Testis (tissue), 3 donors: Measurements from ENCODE around the gene CUEDC1. TPM values are rescaled to one million over a fixed set of nuclear protein-coding genes. Genes with fewer than 3 reads are reported as not detected.

Source experiments
- DNase-seq: peaks from one replicate; pipeline ENCODE4 v3.0.0-alpha.2; 2019
- H3K27ac ChIP-seq, 2 donors: fragments of 200-600 bp; sonication (generic); one replicate each; pipeline ENCODE4 v1.5.1; 2019
- H3K27me3 ChIP-seq: fragments of 200-600 bp; sonication (generic); one replicate; pipeline ENCODE4 v1.5.1; 2019
- H3K36me3 ChIP-seq: fragments of 200-600 bp; sonication (generic); one replicate; pipeline ENCODE4 v1.5.1; 2017; ENCODE audit warnings: low read depth; ENCODE audit errors: missing control alignments
- H3K4me1 ChIP-seq: fragments of 200-600 bp; sonication (generic); one replicate; pipeline ENCODE4 v1.5.1; 2019
- H3K4me3 ChIP-seq, 2 donors: fragments of 200-600 bp; sonication (generic); one replicate each; pipeline ENCODE4 v1.5.1; 2017 to 2019
- H3K9me3 ChIP-seq: fragments of 200-600 bp; sonication (generic); one replicate; pipeline ENCODE4 v1.5.1; 2017
- CTCF ChIP-seq, 3 experiments: fragments of 450-650 bp in 2 of 3; fragments of 200-600 bp in 1 of 3; sonication (generic) in 1 of 3; IDR thresholded peaks; one replicate each; pipeline ENCODE4 v1.5.1; 2016 to 2019; ENCODE audit warnings: antibody characterized with exemption in 3 of 3, mild to moderate bottlenecking in 2 of 3, moderate library complexity in 1 of 3
- POLR2A ChIP-seq: fragments of 450-650 bp; IDR thresholded peaks from one replicate; pipeline ENCODE4 v1.6.1; 2017; ENCODE audit warnings: antibody characterized with exemption, mild to moderate bottlenecking, moderate library complexity
- WGBS, 2 donors: methylation state at CpG; one replicate each; pipeline ENCODE4 v1.1.5; 2018; 5-methylcytosine and 5-hydroxymethylcytosine counted together
- intact Hi-C: fragments of 100-400 bp; cut with DNase I; formaldehyde crosslinking; loops from one replicate; pipeline ENCODE4 v1.15.1; 2023; ENCODE audit warnings: low total_unique reads
- polyA plus RNA-seq: library from polyadenylated mRNA; stranded (reverse); fragments of 350-450 nt; fragmentation: Illumina TruSeq; extraction: RNeasy Lipid Tissue Mini Kit (QIAGEN cat#74804); gene quantifications from one replicate; pipeline ENCODE4 v1.2.3, GENCODE V29; 2014; ENCODE audit warnings: low read depth, low replicate concordance; ENCODE audit not compliant: insufficient read depth
- total RNA-seq, 2 donors: library from RNA; depleted of rRNA; stranded (reverse); fragments of >200 nt; gene quantifications; one replicate each; pipeline ENCODE4 v1.2.3, GENCODE V29; 2016

CUEDC1 gene
- total and polyA plus RNA-seq, 3 donors from 2014 or later: 6.5 to 13.3 (median 8.6) TPM

GRCh38 chr17:57842280-57842679, 112.9 kb downstream of the CUEDC1 start:
- Histone ChIP-seq H3K4me1 (no peaks in the 10 kb centered on the region), H3K36me3 (no peaks in the 10 kb centered on the region), H3K27me3 (no peaks in the 10 kb centered on the region), H3K27ac (no peak overlapping the region), H3K9me3 (no peaks in the 10 kb centered on the region), H3K4me3 (no peak overlapping the region)
- intact Hi-C loops: no loop called here
- TF ChIP-seq POLR2A: no peak
- no peak for DNase-seq
- WGBS, 2 donors: 62 to 92% methylated on average over 1 of the region's 1 CpG

GRCh38 chr17:57839571-57839923, 115.7 kb downstream of the CUEDC1 start:
- no peaks in the 10 kb centered on the region for H3K36me3 ChIP-seq
- TF ChIP-seq CTCF (IDR thresholded peaks at IDR 0.05) (no peak), POLR2A (no peak)
- no peak overlapping the region for H3K4me3 ChIP-seq
- no peak overlapping the region for H3K27ac ChIP-seq
- H3K9me3 ChIP-seq: no peaks in the 10 kb centered on the region
- intact Hi-C loops: no loop called here
- no peaks in the 10 kb centered on the region for H3K27me3 ChIP-seq
- DNase-seq: no peak
- 93 to 96% methylated on average over 6 of the region's 6 CpGs for WGBS, 2 donors
- H3K4me1 ChIP-seq: peaks cover 7% of the 10 kb centered on the region

GRCh38 chr17:57838857-57839570, 116.2 kb downstream of the CUEDC1 start:
- TF ChIP-seq POLR2A: no peak
- TF ChIP-seq CTCF (IDR thresholded peaks at IDR 0.05): no peak
- H3K27ac ChIP-seq: no peak overlapping the region
- WGBS, 2 donors: 76 to 81% methylated on average over 6 of the region's 6 CpGs
- DNase-seq: no peak
- H3K36me3 ChIP-seq: no peaks in the 10 kb centered on the region
- intact Hi-C loops: no loop called here
- no peaks in the 10 kb centered on the region for H3K9me3 ChIP-seq
- H3K4me3 ChIP-seq: no peak overlapping the region
- no peaks in the 10 kb centered on the region for H3K27me3 ChIP-seq
- H3K4me1 ChIP-seq: peaks cover 12% of the 10 kb centered on the region

GRCh38 chr17:57838453-57838852, 116.8 kb downstream of the CUEDC1 start:
- peaks cover 14% of the 10 kb centered on the region for H3K4me1 ChIP-seq
- H3K36me3 ChIP-seq: no peaks in the 10 kb centered on the region
- intact Hi-C loops: no loop called here
- no peak overlapping the region for H3K27ac ChIP-seq
- no peaks in the 10 kb centered on the region for H3K9me3 ChIP-seq
- TF ChIP-seq CTCF (IDR thresholded peaks at IDR 0.05) (no peak), POLR2A (no peak)
- no peaks in the 10 kb centered on the region for H3K27me3 ChIP-seq
- WGBS, 2 donors: 80 to 87% methylated on average over 4 of the region's 4 CpGs
- H3K4me3 ChIP-seq: no peak overlapping the region
- no peak for DNase-seq

- no peak overlapping the region for H3K4me3 ChIP-seq
- TF ChIP-seq POLR2A: no peak
- no peak for TF ChIP-seq CTCF (IDR thresholded peaks at IDR 0.05)
- DNase-seq: no peak
- 83 to 84% methylated on average over 2 of the region's 2 CpGs for WGBS, 2 donors
- H3K27ac ChIP-seq: peak overlapping the region in 1 of 2 donors; percentile 72
- peaks cover 28% of the 10 kb centered on the region for H3K4me1 ChIP-seq
- H3K9me3 ChIP-seq: no peaks in the 10 kb centered on the region
- no peaks in the 10 kb centered on the region for H3K27me3 ChIP-seq
- intact Hi-C loops: no loop called here
- no peaks in the 10 kb centered on the region for H3K36me3 ChIP-seq
Measured at GRCh38 chr17:57835333-57835900, 119.8 kb downstream of the CUEDC1 start.
